Upper lobe of left lung (tissue), 4 donors: ENCODE results near the gene TFCP2L1.
"Not testable (repeated sequence)": the region's sequence is repeated elsewhere in the genome, so short reads cannot be mapped to it uniquely, and the experiment has no call there.

Experiments used
- EP300 ChIP-seq, 4 donors: sonication (generic); formaldehyde crosslinking; IDR thresholded peaks; one replicate each; pipeline ENCODE4 v1.5.1; 2017; ENCODE audit warnings: antibody characterized with exemption in 4 of 4, control low read depth in 2 of 4
- POLR2A ChIP-seq, 4 donors: fragments of 450-650 bp; IDR thresholded peaks; one replicate each; pipeline ENCODE4 v1.5.1; 2016 to 2017; ENCODE audit warnings: antibody characterized with exemption in 4 of 4, mild to moderate bottlenecking in 2 of 4
- POLR2AphosphoS5 ChIP-seq, 2 donors: sonication (generic); formaldehyde crosslinking; IDR thresholded peaks; one replicate each; pipeline ENCODE4 v1.5.1; 2017; ENCODE audit warnings: antibody characterized with exemption in 2 of 2
- TF ChIP-seq, protein P1 (sequence below), 6 experiments: fragments of 450-650 bp in 4 of 6; fragments of 200-600 bp in 2 of 6; sonication (generic) in 2 of 6; IDR thresholded peaks; one replicate each; pipeline ENCODE4 v1.5.1; 2016 to 2019; ENCODE audit warnings: antibody characterized with exemption in 6 of 6

DNA sequence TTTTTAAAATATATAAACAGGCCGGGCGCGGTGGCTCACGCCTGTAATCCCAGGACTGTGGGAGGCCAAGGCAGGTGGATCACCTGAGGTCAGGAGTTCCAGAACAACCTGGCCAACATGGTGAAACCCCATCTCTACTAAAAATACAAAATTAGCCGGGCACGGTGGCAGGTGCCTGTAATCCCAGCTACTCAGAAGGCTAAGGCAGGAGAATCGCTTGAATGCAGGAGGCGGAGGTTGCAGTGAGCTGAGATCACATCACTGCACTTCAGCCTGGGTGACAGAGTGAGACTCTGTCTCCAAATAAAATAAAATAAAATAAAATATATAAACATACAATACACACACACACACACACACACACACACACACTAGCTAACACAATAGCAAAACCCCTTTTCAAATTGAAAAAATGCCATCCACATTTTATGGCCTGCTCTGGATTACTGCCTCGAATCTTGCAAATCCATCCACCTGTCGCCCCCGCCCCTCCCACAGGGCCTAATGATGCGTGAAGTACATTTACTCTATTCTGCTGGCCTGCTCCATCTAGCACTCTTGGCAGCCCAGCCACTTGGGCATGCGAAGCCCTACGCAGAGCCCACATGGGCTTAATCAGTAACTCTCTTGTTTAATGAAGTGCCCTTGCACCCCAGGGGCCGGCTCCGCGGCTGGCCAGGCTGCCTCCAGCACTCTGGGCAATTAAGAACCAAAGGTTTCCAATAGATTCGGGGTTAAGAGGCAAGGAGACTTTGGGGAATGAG, 57.4 kb downstream of the TFCP2L1 start:
- TF ChIP-seq, protein P1, sequence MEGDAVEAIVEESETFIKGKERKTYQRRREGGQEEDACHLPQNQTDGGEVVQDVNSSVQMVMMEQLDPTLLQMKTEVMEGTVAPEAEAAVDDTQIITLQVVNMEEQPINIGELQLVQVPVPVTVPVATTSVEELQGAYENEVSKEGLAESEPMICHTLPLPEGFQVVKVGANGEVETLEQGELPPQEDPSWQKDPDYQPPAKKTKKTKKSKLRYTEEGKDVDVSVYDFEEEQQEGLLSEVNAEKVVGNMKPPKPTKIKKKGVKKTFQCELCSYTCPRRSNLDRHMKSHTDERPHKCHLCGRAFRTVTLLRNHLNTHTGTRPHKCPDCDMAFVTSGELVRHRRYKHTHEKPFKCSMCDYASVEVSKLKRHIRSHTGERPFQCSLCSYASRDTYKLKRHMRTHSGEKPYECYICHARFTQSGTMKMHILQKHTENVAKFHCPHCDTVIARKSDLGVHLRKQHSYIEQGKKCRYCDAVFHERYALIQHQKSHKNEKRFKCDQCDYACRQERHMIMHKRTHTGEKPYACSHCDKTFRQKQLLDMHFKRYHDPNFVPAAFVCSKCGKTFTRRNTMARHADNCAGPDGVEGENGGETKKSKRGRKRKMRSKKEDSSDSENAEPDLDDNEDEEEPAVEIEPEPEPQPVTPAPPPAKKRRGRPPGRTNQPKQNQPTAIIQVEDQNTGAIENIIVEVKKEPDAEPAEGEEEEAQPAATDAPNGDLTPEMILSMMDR (IDR thresholded peaks at IDR 0.05): not testable (repeated sequence)
- TF ChIP-seq EP300 (IDR thresholded peaks at IDR 0.05): peak in 1 of 4 donors; percentile 28
- peak in 1 of 2 donors; percentile 29 for TF ChIP-seq POLR2AphosphoS5 (IDR thresholded peaks at IDR 0.05)
- TF ChIP-seq POLR2A (IDR thresholded peaks at IDR 0.05): not testable (repeated sequence)
